DMS53 (cell line): ENCODE results near the gene ZNF491.
"Not testable (repeated sequence)": the region's sequence is repeated elsewhere in the genome, so short reads cannot be mapped to it uniquely, and the experiment has no call there.

Experiments used
- DNase-seq: peaks from one replicate; lab custom pipeline; 2025; lab: John Stamatoyannopoulos, UW

The ZNF491 gene

GRCh38 chr19:11806354-11807098 is 8.2 kb downstream of the ZNF491 start:
- DNase-seq, result peak; percentile 3

GRCh38 chr19:11807099-11807380 is 8.7 kb downstream of the ZNF491 start:
- DNase-seq, result no peak

GRCh38 chr19:11813703-11814028 is 15.3 kb downstream of the ZNF491 start:
- peak; percentile 72 for DNase-seq

DNA sequence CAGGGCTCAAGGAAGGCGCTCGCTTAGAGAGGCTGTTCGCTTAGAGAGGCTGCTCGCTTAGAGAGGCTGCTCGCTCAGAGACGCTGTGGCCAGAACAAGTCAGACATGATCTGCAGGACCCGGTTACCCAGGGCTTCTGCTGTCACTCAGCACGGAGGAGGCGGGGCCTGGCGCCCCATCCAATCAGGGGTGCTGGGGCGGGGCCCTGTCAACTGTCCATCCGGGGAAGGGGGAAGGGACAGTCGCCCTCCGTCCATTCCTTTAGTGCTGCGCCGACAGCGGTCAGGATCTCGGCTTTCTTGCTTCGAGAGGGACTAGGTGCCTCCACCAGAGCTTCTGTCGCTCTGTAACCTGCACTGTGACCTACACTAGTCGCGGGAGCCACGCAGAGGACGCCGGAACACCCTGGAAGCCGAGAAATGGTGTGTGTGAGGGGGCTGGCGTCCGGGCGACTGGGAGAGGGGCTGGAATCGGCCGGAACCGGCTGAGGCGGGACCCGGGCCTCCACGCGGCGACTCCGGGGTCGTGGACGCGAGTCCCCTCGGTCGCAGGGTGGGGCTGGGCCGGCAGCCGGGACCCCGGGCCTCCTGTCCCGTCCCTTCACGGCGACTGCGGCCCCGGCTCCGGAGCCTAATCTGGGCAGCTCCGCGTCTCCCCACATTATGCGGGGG is 15.8 kb downstream of the ZNF491 start, which contains the start of gene ZNF440:
ZNF440 (plus strand) TSS at position 245 of the 671 bp plus-strand sequence; CDS start at position 420, 175 bp downstream.
- peak; percentile 96 for DNase-seq

- peak; percentile 60 for DNase-seq
Observed at GRCh38 chr19:11814700-11815035, 16.3 kb downstream of the ZNF491 start.

DNA sequence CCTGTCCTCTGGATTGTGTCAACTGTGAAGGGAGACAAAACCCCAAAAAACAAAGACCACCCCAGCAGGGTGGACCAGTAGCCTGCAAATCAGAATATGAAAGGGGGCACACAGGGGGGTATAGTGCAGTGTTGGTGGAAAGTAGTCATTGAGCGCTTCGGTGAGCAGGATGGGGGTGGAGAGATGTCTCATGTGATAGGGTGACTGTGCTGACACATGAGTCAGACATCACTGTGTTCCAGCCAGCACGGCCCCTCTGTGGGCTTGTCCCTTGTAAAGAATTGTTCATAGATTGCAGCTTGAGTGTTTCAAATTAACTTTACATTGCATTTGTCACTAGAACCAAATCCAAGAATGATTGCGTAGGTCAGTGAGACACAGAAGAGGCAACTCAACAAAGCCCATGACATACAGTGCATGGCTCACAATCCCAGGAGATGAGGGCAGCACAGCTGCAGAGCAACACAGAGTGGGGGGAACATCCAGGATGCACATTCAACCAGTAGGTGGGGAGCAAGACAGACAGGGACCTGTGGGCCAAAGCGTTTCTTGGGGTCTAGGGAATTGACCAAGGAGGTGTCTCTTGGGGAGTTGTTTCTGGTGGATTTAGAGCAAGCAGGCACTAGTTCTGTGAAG is 23.3 kb downstream of the ZNF491 start:
- DNase-seq, result no peak

DNA sequence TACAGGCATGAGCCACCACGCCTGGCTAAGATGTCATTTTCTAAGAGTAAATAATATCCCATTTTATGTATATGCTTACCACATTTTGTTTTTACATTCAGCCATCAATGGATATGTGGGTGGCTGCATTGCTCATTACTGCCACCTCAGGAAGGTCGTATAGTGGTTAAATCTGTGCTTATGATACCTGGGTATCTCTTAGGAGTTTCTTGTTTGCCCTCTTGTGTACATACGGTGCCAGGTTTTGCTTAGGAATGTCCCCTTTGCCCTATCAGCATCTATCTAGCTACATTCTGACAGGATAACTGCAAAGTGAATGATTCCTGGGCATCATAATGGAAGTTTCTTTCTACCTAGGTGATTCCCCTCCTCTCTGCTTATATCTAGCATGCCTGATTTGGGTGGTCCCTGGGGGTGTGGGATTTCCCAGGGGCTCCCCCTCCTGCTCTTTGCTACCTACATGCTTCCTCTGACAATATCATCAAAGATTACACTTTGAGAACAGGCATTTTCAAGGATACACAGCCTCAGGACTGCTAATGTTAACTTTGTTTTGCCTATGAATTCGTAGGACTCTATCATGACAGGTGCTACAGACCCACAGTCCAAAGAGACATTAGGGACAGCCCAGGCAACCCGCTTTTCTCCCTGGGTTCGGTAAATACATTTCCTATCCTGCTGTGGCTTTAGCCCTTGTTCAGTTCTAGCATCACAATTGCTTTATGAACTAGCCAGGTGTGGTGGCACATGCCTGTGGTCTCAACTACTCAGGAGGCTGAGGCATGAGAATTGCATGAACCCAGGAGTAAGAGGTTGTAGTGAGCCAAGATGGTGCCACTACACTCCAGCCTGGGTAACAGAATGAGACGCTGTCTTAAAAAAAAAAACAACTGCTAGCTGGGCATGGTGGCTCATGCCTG is 30.9 kb downstream of the ZNF491 start:
- DNase-seq, result not testable (repeated sequence)

DNA sequence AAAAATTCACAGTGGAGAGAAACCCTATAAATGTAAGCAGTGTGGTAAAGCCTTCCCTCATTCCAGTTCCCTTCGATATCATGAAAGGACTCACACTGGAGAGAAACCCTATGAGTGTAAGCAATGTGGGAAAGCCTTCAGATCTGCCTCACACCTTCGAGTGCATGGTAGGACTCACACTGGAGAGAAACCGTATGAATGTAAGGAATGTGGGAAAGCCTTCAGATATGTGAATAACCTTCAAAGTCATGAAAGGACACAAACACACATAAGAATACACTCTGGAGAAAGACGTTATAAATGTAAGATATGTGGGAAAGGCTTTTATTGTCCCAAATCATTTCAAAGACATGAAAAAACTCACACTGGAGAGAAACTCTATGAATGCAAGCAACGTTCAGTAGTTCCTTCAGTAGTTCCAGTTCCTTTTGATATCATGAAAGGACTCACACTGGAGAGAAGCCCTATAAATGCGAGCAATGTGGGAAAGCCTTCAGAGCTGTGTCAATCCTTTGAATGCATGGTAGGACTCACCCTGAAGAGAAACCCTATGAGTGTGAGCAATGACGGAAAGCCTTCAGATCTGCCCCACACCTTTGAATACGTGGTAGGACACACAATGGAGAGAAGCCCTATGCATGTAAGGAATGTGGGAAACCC is 34.1 kb downstream of the ZNF491 start:
- no peak for DNase-seq

DNA sequence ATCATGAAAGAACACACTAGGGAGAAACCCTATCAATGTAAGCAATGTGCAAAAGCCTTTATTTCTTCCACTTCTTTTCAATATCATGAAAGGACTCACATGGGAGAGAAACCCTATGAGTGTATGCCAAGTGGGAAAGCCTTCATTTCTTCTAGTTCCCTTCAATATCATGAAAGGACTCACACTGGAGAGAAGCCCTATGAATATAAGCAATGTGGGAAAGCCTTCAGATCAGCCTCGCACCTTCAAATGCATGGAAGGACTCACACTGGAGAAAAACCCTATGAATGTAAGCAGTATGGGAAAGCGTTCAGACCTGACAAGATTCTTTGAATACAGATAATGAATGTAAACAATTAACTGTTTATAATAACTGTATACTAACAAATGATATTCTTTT is 35.2 kb downstream of the ZNF491 start:
- DNase-seq, result no peak

- DNase-seq, result peak; percentile 18
Observed at GRCh38 chr19:11835626-11836066, 37.3 kb downstream of the ZNF491 start.

DNA sequence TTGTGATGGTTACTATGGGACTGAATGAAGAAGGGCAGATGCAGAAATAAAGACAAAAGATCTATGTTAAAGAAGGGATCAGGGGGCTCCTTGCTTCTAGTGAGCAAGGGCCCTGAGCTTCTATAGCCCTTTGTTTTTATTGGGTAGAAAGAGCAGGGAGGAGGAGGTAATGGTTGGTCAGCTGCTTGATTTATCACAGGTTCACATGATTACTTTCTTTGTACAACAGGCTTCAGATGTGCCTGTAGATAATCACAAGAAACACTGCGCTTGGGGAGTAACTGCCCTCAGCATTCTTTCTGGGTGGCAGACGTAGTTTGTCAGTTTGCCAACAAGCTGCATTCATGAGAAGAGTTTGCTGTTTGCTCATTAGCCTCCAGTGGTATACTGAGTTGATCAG is 45.4 kb downstream of the ZNF491 start:
- DNase-seq, result no peak

- peak; percentile 12 for DNase-seq
Observed at GRCh38 chr19:11847615-11848014, 49.3 kb downstream of the ZNF491 start.

GRCh38 chr19:11848200-11848593 is 49.9 kb downstream of the ZNF491 start:
- no peak for DNase-seq

DNA sequence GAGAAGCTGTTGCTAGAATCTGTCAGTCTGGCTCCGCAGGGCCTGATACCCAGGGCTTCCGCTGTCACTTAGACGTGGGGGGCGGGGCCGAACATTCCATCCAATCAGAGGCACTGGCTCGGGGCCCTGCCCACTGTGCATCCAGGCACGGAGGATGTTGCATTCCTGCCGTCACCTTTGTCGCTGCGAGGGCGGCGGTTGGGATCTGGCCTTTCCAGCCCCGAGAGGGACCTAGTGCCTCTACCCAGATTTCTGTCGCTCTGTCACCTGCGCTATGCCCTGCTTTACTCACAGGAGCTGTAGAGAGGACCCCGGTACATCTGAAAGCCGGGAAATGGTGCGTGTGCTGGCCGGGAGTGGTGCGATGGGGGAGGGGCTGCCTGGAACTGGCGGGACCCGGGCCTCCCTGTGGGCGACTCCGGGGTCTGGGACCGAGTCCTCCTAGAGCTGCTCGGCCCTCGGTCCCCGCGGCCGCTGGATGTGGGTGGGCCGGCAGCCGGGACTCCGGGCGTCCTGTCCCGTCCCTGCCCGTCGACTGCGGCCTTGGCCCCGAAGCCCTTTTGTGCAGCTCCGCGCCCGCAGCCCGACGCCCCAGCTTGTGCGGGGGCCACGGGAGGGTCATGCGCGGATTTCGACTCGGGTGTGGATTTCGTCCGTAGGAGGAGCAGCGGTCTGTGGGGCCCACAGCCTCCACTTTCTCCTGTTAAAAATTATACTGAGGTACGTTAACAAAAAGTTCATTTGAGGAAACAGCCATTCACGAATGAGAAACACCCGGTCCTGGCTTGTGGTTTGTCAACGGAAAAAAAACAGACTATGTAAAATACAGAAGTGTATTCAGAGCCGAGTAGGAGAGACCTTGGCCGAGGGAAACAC is 50.5 kb downstream of the ZNF491 start, which contains the start of gene ZNF439:
ZNF439 (plus strand) TSS at position 133 of the 876 bp plus-strand sequence; CDS start at position 275, 142 bp downstream.
- DNase-seq, result peak; percentile 93

DNA sequence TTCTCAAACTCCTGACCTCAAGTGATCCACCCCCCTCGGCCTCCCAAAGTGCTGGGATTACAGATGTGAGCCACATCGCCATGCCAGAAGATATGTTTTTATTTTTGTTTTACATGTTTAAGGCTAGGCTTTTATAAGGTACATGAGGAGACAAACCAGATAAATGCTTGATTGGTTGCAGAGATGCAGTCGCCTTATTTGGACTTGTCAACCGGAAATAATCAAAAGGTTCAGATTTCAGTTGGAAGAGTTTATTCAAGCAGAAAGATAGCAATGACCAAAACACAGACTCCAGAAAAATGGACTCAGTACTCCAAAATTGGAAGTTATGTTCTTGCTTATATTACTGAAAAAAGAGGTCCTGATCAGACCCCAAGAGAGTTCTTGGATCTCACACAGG is 52.0 kb downstream of the ZNF491 start:
- not testable (repeated sequence) for DNase-seq

- DNase-seq, result no peak
Observed at GRCh38 chr19:11853358-11853757, 55.0 kb downstream of the ZNF491 start.

- no peak for DNase-seq
Observed at GRCh38 chr19:11856596-11857250, 58.4 kb downstream of the ZNF491 start.
